ENCODE results near the gene GABRA1.

DNA sequence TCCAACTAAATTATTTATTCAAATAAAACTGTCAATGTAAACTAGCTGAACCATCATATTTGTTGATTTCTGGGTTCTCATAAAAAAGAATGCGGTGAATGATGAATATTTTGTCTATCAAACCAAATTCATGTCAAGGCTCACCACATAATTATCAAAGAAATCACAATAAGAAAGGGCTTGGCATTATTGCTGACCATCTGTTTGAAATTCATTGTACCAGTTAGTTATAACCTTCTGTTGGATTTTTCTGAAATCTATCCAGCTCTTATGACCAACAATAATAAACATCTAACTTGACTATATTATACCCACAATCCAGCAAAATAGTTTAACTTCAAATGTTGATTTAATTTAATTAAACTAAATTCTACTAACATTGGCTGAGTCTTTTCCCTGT lies 53.1 kb downstream of the GABRA1 start:
- TF ChIP-seq, protein P1, sequence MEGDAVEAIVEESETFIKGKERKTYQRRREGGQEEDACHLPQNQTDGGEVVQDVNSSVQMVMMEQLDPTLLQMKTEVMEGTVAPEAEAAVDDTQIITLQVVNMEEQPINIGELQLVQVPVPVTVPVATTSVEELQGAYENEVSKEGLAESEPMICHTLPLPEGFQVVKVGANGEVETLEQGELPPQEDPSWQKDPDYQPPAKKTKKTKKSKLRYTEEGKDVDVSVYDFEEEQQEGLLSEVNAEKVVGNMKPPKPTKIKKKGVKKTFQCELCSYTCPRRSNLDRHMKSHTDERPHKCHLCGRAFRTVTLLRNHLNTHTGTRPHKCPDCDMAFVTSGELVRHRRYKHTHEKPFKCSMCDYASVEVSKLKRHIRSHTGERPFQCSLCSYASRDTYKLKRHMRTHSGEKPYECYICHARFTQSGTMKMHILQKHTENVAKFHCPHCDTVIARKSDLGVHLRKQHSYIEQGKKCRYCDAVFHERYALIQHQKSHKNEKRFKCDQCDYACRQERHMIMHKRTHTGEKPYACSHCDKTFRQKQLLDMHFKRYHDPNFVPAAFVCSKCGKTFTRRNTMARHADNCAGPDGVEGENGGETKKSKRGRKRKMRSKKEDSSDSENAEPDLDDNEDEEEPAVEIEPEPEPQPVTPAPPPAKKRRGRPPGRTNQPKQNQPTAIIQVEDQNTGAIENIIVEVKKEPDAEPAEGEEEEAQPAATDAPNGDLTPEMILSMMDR (IDR thresholded peaks at IDR 0.05) = no peak
- TF ChIP-seq POLR2AphosphoS5 (IDR thresholded peaks at IDR 0.05) (no peak), POLR2A (IDR thresholded peaks at IDR 0.05; ENCODE audit: low read depth) (no peak)

All from esophagus muscularis mucosa (tissue), 3 donors.